Loucy (cell line): ENCODE measurements around the gene CLTA.

Experiments used
- H2AFZ ChIP-seq: fragments of 200-600 bp; sonication (generic); 2 replicates; pipeline ENCODE4 v1.6.0; 2016; ENCODE audit warnings: antibody characterized with exemption, mild to moderate bottlenecking, low read length, moderate library complexity
- H3F3A ChIP-seq: fragments of 200-600 bp; 2 replicates; pipeline ENCODE4 v1.6.0; 2016; ENCODE audit warnings: antibody characterized with exemption, low read depth, mild to moderate bottlenecking
- H3K27me3 ChIP-seq: fragments of 200-600 bp; sonication (generic); 2 replicates; pipeline ENCODE4 v1.6.1; 2014; ENCODE audit warnings: low read length, mild to moderate bottlenecking; ENCODE audit not compliant: insufficient read depth, poor library complexity, severe bottlenecking
- H3K36me3 ChIP-seq: fragments of 200-600 bp; sonication (generic); 2 replicates; pipeline ENCODE4 v1.6.1; 2016; ENCODE audit warnings: low read length; ENCODE audit not compliant: insufficient read depth
- H3K4me1 ChIP-seq: fragments of 200-600 bp; sonication (generic); 2 replicates; pipeline ENCODE4 v1.5.1; 2014; ENCODE audit warnings: low read length, mild to moderate bottlenecking; ENCODE audit not compliant: insufficient read depth, poor library complexity, severe bottlenecking
- H3K4me2 ChIP-seq: fragments of 200-600 bp; sonication (generic); 2 replicates; pipeline ENCODE4 v1.6.0; 2014; ENCODE audit warnings: antibody characterized with exemption, low read length, low read depth, mild to moderate bottlenecking; ENCODE audit not compliant: poor library complexity, severe bottlenecking
- H3K4me3 ChIP-seq: fragments of 200-600 bp; sonication (generic); 2 replicates; pipeline ENCODE4 v1.5.1; 2014; ENCODE audit warnings: low read length, mild to moderate bottlenecking, mixed read lengths; ENCODE audit not compliant: poor library complexity, severe bottlenecking
- H3K79me2 ChIP-seq: fragments of 200-600 bp; sonication (generic); 2 replicates; pipeline ENCODE4 v1.6.1; 2014; ENCODE audit warnings: low read length; ENCODE audit not compliant: insufficient read depth
- H3K9ac ChIP-seq: fragments of 200-600 bp; sonication (generic); 2 replicates; pipeline ENCODE4 v1.6.0; 2014; ENCODE audit warnings: mild to moderate bottlenecking, low read depth, low read length, moderate library complexity; ENCODE audit not compliant: poor library complexity, severe bottlenecking
- H3K9me2 ChIP-seq: fragments of 200-600 bp; sonication (generic); replicated peaks from 2 replicates; pipeline ENCODE4 v1.6.1; 2016; ENCODE audit warnings: low read depth, low read length, mixed read lengths
- H3K9me3 ChIP-seq: fragments of 200-600 bp; sonication (generic); 2 replicates; pipeline ENCODE4 v1.6.1; 2014; ENCODE audit warnings: mild to moderate bottlenecking, antibody characterized with exemption, low read length, low read depth; ENCODE audit not compliant: insufficient read depth
- H4K20me1 ChIP-seq: fragments of 200-600 bp; sonication (generic); 2 replicates; pipeline ENCODE4 v1.6.0; 2014; ENCODE audit warnings: antibody characterized with exemption, low read length, mild to moderate bottlenecking; ENCODE audit not compliant: insufficient read depth, poor library complexity, severe bottlenecking
- EZH2phosphoT487 ChIP-seq: fragments of 200-600 bp; IDR thresholded peaks from 2 replicates; pipeline ENCODE4 v1.6.1; 2018; ENCODE audit warnings: antibody characterized with exemption, mild to moderate bottlenecking, moderate library complexity, borderline replicate concordance
- TF ChIP-seq, protein P1 (sequence below): fragments of 200-600 bp; sonication (generic); conservative IDR thresholded peaks from 2 replicates; pipeline ENCODE4 v1.5.1; 2014; ENCODE audit warnings: mild to moderate bottlenecking, antibody characterized with exemption, low read length

The CLTA gene

DNA sequence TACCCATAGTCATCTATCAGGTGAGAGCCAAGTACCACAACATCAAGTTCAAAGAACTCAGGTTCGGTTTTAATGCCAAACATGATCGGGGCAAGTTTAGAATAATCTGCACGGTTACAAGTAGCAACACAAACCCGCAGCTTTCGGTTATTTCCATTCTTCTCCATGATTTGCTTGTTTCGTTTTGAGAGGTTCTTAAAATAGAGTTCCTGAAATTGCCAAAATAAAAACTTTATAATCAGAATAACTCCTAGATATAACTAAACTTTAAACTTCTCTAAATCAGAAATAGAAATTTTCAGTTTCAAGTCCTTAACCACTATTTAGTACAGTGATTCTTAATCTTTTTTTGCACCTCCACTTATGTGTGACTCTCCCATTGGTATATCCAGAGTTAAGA lies 58.5 kb downstream of the CLTA start:
- Histone ChIP-seq H3K9ac (no peak overlapping the region), H3K36me3 (peaks cover 16% of the 10 kb centered on the region; the same call in 1 of the 2 replicates), H3F3A (no peaks in the 10 kb centered on the region), H2AFZ (no peak overlapping the region), H3K79me2 (peaks cover 15% of the 10 kb centered on the region; the same call in 1 of the 2 replicates), H4K20me1 (peaks cover 4% of the 10 kb centered on the region), H3K9me2 (no peaks in the 10 kb centered on the region), H3K4me3 (no peak overlapping the region), H3K27me3 (no peaks in the 10 kb centered on the region), H3K9me3 (no peaks in the 10 kb centered on the region), H3K4me1 (no peaks in the 10 kb centered on the region), H3K4me2 (no peak overlapping the region)
- TF ChIP-seq, protein P1, sequence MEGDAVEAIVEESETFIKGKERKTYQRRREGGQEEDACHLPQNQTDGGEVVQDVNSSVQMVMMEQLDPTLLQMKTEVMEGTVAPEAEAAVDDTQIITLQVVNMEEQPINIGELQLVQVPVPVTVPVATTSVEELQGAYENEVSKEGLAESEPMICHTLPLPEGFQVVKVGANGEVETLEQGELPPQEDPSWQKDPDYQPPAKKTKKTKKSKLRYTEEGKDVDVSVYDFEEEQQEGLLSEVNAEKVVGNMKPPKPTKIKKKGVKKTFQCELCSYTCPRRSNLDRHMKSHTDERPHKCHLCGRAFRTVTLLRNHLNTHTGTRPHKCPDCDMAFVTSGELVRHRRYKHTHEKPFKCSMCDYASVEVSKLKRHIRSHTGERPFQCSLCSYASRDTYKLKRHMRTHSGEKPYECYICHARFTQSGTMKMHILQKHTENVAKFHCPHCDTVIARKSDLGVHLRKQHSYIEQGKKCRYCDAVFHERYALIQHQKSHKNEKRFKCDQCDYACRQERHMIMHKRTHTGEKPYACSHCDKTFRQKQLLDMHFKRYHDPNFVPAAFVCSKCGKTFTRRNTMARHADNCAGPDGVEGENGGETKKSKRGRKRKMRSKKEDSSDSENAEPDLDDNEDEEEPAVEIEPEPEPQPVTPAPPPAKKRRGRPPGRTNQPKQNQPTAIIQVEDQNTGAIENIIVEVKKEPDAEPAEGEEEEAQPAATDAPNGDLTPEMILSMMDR: no peak
- no peak for TF ChIP-seq EZH2phosphoT487

DNA sequence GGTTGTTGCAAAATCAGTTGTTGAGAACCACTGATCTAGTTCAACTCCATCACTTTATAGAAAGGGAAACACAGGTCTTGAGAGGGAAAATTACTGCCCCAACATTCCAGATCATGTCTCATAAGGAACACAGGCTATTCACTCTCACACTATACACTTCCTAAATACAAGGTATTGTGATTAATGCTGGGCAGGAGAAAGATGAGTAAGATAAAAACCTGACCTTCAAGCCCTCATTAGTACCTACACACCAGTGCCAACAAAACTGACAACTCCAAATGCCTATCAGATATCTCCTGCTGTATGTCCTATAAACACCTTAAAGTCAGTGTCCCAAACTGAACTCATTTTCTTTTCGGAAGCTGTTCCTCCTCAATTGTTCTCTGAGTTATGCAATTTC lies 59.4 kb downstream of the CLTA start:
- H3K79me2 ChIP-seq: peaks cover 18% of the 10 kb centered on the region; the same call in 1 of the 2 replicates

DNA sequence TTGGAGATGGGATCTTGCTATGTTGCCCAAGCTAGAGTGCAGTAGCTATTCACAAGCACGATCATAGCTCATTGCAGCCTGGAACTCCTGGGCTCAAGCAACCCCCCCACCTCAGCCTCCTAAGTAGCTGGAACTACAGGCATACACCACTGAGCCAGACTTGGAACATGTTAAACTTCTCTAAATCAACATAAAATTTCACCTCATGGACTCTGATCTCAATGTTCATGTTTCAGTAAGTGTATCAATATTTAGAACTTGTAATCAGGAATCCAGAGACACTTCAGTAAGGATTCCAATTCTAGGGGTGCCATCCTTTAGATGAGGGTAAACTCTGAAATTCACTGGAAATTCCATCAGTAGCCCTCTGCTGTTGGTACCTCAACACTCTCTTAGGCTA lies 60.7 kb downstream of the CLTA start:
- H3K9me2 ChIP-seq: no peaks in the 10 kb centered on the region
- H3K27me3 ChIP-seq: no peaks in the 10 kb centered on the region
- peaks cover 28% of the 10 kb centered on the region for H3K79me2 ChIP-seq
- no peak overlapping the region for H3K4me2 ChIP-seq
- no peak overlapping the region for H3K4me3 ChIP-seq
- H3K36me3 ChIP-seq: no peaks in the 10 kb centered on the region; the same call in 1 of the 2 replicates
- TF ChIP-seq, protein P1: no peak
- TF ChIP-seq EZH2phosphoT487: no peak
- no peak overlapping the region for H3K9ac ChIP-seq
- H2AFZ ChIP-seq: no peak overlapping the region
- no peaks in the 10 kb centered on the region for H3F3A ChIP-seq
- no peaks in the 10 kb centered on the region for H3K4me1 ChIP-seq
- H4K20me1 ChIP-seq: peaks cover 4% of the 10 kb centered on the region
- H3K9me3 ChIP-seq: no peaks in the 10 kb centered on the region

More for the DNA sequence above, 59.4 kb downstream of the CLTA start:
- TF ChIP-seq EZH2phosphoT487: no peak
- TF ChIP-seq, protein P1: no peak
- Histone ChIP-seq H3K27me3 (no peaks in the 10 kb centered on the region), H2AFZ (no peak overlapping the region), H3K4me2 (no peak overlapping the region), H3K4me3 (no peak overlapping the region), H3K9me2 (no peaks in the 10 kb centered on the region), H3K9me3 (no peaks in the 10 kb centered on the region), H3K36me3 (peaks cover 11% of the 10 kb centered on the region; the same call in 1 of the 2 replicates), H3F3A (no peaks in the 10 kb centered on the region), H3K4me1 (no peaks in the 10 kb centered on the region), H4K20me1 (peaks cover 4% of the 10 kb centered on the region), H3K9ac (no peak overlapping the region)
